ENCODE measurements around the gene FKBP3.
"Not testable (repeated sequence)": the region's sequence is repeated elsewhere in the genome, so short reads cannot be mapped to it uniquely, and the experiment has no call there.

GRCh38 chr14:45142083-45142482 lies 7.8 kb upstream of the FKBP3 start:
- not testable (repeated sequence) for TF ChIP-seq CTCF (conservative IDR thresholded peaks at IDR 0.05 in 1 of 2, IDR thresholded peaks at IDR 0.05 in 1 of 2; ENCODE audit: extremely low read depth in 1 of 2, insufficient read depth in 1 of 2, low read depth in 1 of 2, low read length in 2 of 2); EZH2 (IDR thresholded peaks at IDR 0.05; ENCODE audit: borderline replicate concordance, low read length)
